Measurements from ENCODE around the gene LCE2A. TPM values are rescaled to one million over a fixed set of nuclear protein-coding genes. Genes with fewer than 3 reads are reported as not detected.

LCE2A gene
- not detected in 5 replicates for total RNA-seq (2022; extraction: Qiagen RNA extraction)

GRCh38 chr1:152697701-152698600 lies at the start of gene LCE2A:
Gene LCE2A (plus strand): TSS chr1:152698345. CDS start chr1:152698902, 557 bp downstream.

GRCh38 chr1:152663098-152663497 lies 35.0 kb upstream of the LCE2A start, which contains the start of gene LCE2D:
Gene LCE2D (plus strand): TSS chr1:152663380. CDS start chr1:152664106, 726 bp downstream.

GRCh38 chr1:152674983-152675382 lies 23.2 kb upstream of the LCE2A start, which contains the start of gene LCE2C:
Gene LCE2C (plus strand): TSS chr1:152675279. CDS start chr1:152676016, 737 bp downstream.

GRCh38 chr1:152685823-152686222 lies 12.3 kb upstream of the LCE2A start, which contains the start of gene LCE2B:
Gene LCE2B (plus strand): TSS chr1:152686123. CDS start chr1:152686844, 721 bp downstream.

GRCh38 chr1:152707860-152708259 lies 9.7 kb downstream of the LCE2A start, which contains the start of gene LCE4A:
Gene LCE4A (plus strand): TSS chr1:152708160. CDS start chr1:152709076, 916 bp downstream.

Other genes starting within 250 kb of the LCE2A start
- gene LCE5A, start 187.5 kb upstream of the LCE2A start, total RNA-seq (2022; extraction: Qiagen RNA extraction) = not detected in 5 replicates
- 0.27 to 0.84 TPM (median 0.45 TPM) in 5 replicates for gene CRCT1, start 183.9 kb upstream of the LCE2A start, total RNA-seq (2022; extraction: Qiagen RNA extraction)
- gene LCE3E, start 131.6 kb upstream of the LCE2A start, total RNA-seq (2022; extraction: Qiagen RNA extraction) = 0.12 to 0.24 TPM (median 0.20 TPM) in 4 of 5 replicates, not detected in the other
- 2.8 to 4.4 TPM (median 3.1 TPM) in 5 replicates for gene LCE3D, start 117.8 kb upstream of the LCE2A start, total RNA-seq (2022; extraction: Qiagen RNA extraction)
- gene LCE3C, start 98.1 kb upstream of the LCE2A start, total RNA-seq (2022; extraction: Qiagen RNA extraction) = not detected in 5 replicates
- not detected in 5 replicates for gene LCE3B, start 84.5 kb upstream of the LCE2A start, total RNA-seq (2022; extraction: Qiagen RNA extraction)
- gene LCE3A, start 75.2 kb upstream of the LCE2A start, total RNA-seq (2022; extraction: Qiagen RNA extraction) = not detected in 5 replicates
- gene LCE2D, start 35.0 kb upstream of the LCE2A start, total RNA-seq (2022; extraction: Qiagen RNA extraction) = not detected in 5 replicates
- gene LCE2C, start 23.1 kb upstream of the LCE2A start, total RNA-seq (2022; extraction: Qiagen RNA extraction) = not detected in 5 replicates
- gene LCE2B, start 12.2 kb upstream of the LCE2A start, total RNA-seq (2022; extraction: Qiagen RNA extraction) = not detected in 5 replicates
- gene LCE4A, start 9.8 kb downstream of the LCE2A start, total RNA-seq (2022; extraction: Qiagen RNA extraction) = not detected in 5 replicates
- gene KPRP, start 59.7 kb downstream of the LCE2A start, total RNA-seq (2022; extraction: Qiagen RNA extraction) = not detected in 5 replicates
- not detected in 5 replicates for gene LCE1F, start 76.8 kb downstream of the LCE2A start, total RNA-seq (2022; extraction: Qiagen RNA extraction)
- gene LCE1E, start 87.9 kb downstream of the LCE2A start, total RNA-seq (2022; extraction: Qiagen RNA extraction) = 0.32 TPM in 1 of 5 replicates, not detected in the others
- not detected in 5 replicates for gene LCE1D, start 98.4 kb downstream of the LCE2A start, total RNA-seq (2022; extraction: Qiagen RNA extraction)
- 0.22 TPM in 1 of 5 replicates, not detected in the others for gene LCE1C, start 108.3 kb downstream of the LCE2A start, total RNA-seq (2022; extraction: Qiagen RNA extraction)
- 0.06 to 0.10 TPM (median 0.08 TPM) in 3 of 5 replicates, not detected in the others for gene LCE1B, start 113.6 kb downstream of the LCE2A start, total RNA-seq (2022; extraction: Qiagen RNA extraction)
- gene LCE1A, start 129.1 kb downstream of the LCE2A start, total RNA-seq (2022; extraction: Qiagen RNA extraction) = not detected in 5 replicates
- gene LCE6A, start 144.5 kb downstream of the LCE2A start, total RNA-seq (2022; extraction: Qiagen RNA extraction) = not detected in 5 replicates
- gene LCE7A, start 161.7 kb downstream of the LCE2A start, total RNA-seq (2022; extraction: Qiagen RNA extraction) = not detected in 5 replicates
- gene SMCP, start 180.0 kb downstream of the LCE2A start, total RNA-seq (2022; extraction: Qiagen RNA extraction) = not detected in 5 replicates
- 0.06 to 0.18 TPM (median 0.11 TPM) in 4 of 5 replicates, not detected in the other for gene IVL, start 210.2 kb downstream of the LCE2A start, total RNA-seq (2022; extraction: Qiagen RNA extraction)
- not detected in 5 replicates for gene SPRR5, start 248.9 kb downstream of the LCE2A start, total RNA-seq (2022; extraction: Qiagen RNA extraction)

Measured in A549 treated with AZD2906 at 1 μM for 4 hours (cell line).